ENCODE measurements around the gene GLIS1. TPM values are rescaled to one million over a fixed set of nuclear protein-coding genes. Genes with fewer than 3 reads are reported as not detected.

Gene GLIS1
- total RNA-seq, 1 donor from 2014 or later: 0.07 TPM

DNA sequence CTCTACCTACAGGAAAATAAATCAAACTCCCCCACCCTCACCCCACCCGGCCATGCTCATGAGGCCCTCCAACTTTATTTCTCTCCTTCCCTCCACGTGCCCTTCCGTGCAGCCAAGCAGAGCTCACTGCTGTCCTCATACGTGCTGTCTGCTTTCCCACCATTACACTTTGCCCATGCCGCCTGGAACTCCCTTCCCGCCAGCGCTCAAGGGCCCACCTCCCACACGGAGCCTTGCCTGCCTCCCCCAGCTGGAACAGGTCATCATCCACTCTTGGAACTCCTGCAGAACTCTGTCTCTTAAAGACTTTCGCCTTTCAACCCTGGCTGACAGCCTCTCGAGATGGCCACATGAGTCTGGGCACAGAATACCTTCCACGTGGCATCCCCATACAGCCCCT is 42.4 kb downstream of the GLIS1 start:
- peaks cover 2% of the 10 kb centered on the region for H3K9me3 ChIP-seq (ENCODE audit: insufficient read depth, low read depth, low read length)
- no peaks in the 10 kb centered on the region for H3K36me3 ChIP-seq (ENCODE audit: insufficient read depth, low read length)
- H4K20me1 ChIP-seq (ENCODE audit: insufficient read depth, low read length): peaks cover 97% of the 10 kb centered on the region
- peaks cover 11% of the 10 kb centered on the region for H3K4me1 ChIP-seq (ENCODE audit: insufficient read depth, low read length)
- H3K27ac ChIP-seq (ENCODE audit: low read depth, low read length): no peak overlapping the region
- H3K4me3 Mint-ChIP-seq (ENCODE audit: unreplicated experiment): no peak overlapping the region
- no peaks in the 10 kb centered on the region for H3K27me3 ChIP-seq (ENCODE audit: insufficient read depth, low read length)
- H3K79me2 ChIP-seq (ENCODE audit: insufficient read depth, low read length): peaks cover 97% of the 10 kb centered on the region
- H3K9me3 Mint-ChIP-seq (ENCODE audit: unreplicated experiment): peaks cover 4% of the 10 kb centered on the region
- H3K4me2 ChIP-seq (ENCODE audit: low read length): no peak overlapping the region
- no peak overlapping the region for H3K9ac ChIP-seq (ENCODE audit: low read length)
- DNase-seq (ENCODE audit: low read depth) (no peak), FAIRE-seq (no peak)
- peaks cover 56% of the 10 kb centered on the region for H3K27me3 Mint-ChIP-seq (ENCODE audit: low read depth, unreplicated experiment)
- no peaks in the 10 kb centered on the region for H3K36me3 Mint-ChIP-seq (ENCODE audit: low read depth, unreplicated experiment)
- no peak overlapping the region for H3K27ac Mint-ChIP-seq (ENCODE audit: unreplicated experiment)
- no peak overlapping the region for H2AFZ ChIP-seq (ENCODE audit: low read depth, low read length)
- no peaks in the 10 kb centered on the region for H3K4me1 Mint-ChIP-seq (ENCODE audit: low read depth, unreplicated experiment)
- H3K4me3 ChIP-seq (ENCODE audit: insufficient read depth, low read depth, low read length): no peak overlapping the region
- TF ChIP-seq, protein P1, sequence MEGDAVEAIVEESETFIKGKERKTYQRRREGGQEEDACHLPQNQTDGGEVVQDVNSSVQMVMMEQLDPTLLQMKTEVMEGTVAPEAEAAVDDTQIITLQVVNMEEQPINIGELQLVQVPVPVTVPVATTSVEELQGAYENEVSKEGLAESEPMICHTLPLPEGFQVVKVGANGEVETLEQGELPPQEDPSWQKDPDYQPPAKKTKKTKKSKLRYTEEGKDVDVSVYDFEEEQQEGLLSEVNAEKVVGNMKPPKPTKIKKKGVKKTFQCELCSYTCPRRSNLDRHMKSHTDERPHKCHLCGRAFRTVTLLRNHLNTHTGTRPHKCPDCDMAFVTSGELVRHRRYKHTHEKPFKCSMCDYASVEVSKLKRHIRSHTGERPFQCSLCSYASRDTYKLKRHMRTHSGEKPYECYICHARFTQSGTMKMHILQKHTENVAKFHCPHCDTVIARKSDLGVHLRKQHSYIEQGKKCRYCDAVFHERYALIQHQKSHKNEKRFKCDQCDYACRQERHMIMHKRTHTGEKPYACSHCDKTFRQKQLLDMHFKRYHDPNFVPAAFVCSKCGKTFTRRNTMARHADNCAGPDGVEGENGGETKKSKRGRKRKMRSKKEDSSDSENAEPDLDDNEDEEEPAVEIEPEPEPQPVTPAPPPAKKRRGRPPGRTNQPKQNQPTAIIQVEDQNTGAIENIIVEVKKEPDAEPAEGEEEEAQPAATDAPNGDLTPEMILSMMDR (IDR thresholded peaks at IDR 0.05; ENCODE audit: insufficient read depth, low read depth, low read length): no peak
- no peak for TF ChIP-seq EZH2 (IDR thresholded peaks at IDR 0.05; ENCODE audit: insufficient read depth, low read length)

DNA sequence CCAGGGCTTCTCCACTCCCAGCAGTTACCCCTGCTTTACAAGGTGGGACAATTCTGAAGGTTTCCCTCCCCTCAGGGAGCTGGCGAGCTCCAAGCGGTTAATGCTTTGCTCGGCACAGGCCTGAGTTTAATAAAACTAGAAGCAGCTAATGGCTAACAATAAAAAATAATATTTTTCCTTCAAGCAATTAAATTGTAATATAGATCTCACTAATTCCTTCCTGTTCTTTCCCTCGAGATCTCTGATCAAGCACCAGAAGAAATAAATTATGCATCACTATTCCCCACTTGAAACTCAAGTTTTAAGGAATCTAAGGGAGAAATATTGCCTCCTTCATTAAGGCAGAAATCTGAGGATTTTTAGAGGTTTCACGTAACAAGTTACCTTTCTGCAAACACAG is 42.9 kb downstream of the GLIS1 start:
- no peak for TF ChIP-seq EZH2 (IDR thresholded peaks at IDR 0.05; ENCODE audit: insufficient read depth, low read length)
- TF ChIP-seq, protein P1 (IDR thresholded peaks at IDR 0.05; ENCODE audit: insufficient read depth, low read depth, low read length): no peak
- FAIRE-seq (no peak), DNase-seq (ENCODE audit: low read depth) (no peak)
- Histone ChIP-seq H3K79me2 (ENCODE audit: insufficient read depth, low read length) (peaks cover 97% of the 10 kb centered on the region), H2AFZ (ENCODE audit: low read depth, low read length) (no peak overlapping the region), H3K4me3 (ENCODE audit: insufficient read depth, low read depth, low read length) (no peak overlapping the region), H3K4me2 (ENCODE audit: low read length) (no peak overlapping the region), H3K27ac (ENCODE audit: low read depth, low read length) (no peak overlapping the region), H3K36me3 (ENCODE audit: insufficient read depth, low read length) (no peaks in the 10 kb centered on the region), H3K9ac (ENCODE audit: low read length) (no peak overlapping the region), H3K9me3 (ENCODE audit: insufficient read depth, low read depth, low read length) (no peaks in the 10 kb centered on the region), H4K20me1 (ENCODE audit: insufficient read depth, low read length) (peaks cover 97% of the 10 kb centered on the region), H3K4me1 (ENCODE audit: insufficient read depth, low read length) (peaks cover 11% of the 10 kb centered on the region), H3K27me3 (ENCODE audit: insufficient read depth, low read length) (no peaks in the 10 kb centered on the region)
- Mint-ChIP-seq H3K27me3 (ENCODE audit: low read depth, unreplicated experiment) (peaks cover 59% of the 10 kb centered on the region), H3K27ac (ENCODE audit: unreplicated experiment) (no peak overlapping the region), H3K4me3 (ENCODE audit: unreplicated experiment) (no peak overlapping the region), H3K36me3 (ENCODE audit: low read depth, unreplicated experiment) (no peaks in the 10 kb centered on the region), H3K9me3 (ENCODE audit: unreplicated experiment) (peaks cover 6% of the 10 kb centered on the region), H3K4me1 (ENCODE audit: low read depth, unreplicated experiment) (no peaks in the 10 kb centered on the region)

DNA sequence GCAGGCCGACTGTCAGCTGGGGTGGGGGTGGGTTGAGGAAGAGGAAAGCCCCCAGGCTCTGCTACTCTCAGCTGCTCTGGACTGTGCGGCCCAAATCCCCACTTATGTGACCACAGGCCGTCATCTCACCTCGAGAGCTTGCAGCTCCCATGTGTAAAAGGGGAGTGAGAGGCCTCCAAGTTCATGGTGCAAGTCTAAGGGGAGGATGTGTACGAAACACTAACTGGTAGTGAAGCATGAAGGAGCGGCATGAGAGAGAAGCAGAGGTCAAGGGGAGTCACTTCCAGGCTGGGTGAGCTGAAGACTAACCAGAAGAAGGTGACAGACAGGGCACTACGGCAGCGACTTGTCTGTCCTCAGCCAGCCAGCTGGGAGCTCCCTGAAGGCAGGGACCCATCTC is 43.8 kb downstream of the GLIS1 start:
- Mint-ChIP-seq H3K36me3 (ENCODE audit: low read depth, unreplicated experiment) (no peaks in the 10 kb centered on the region), H3K4me1 (ENCODE audit: low read depth, unreplicated experiment) (no peaks in the 10 kb centered on the region)

More for the DNA sequence above, 43.8 kb downstream of the GLIS1 start:
- Histone ChIP-seq H3K79me2 (ENCODE audit: insufficient read depth, low read length) (peaks cover 97% of the 10 kb centered on the region), H4K20me1 (ENCODE audit: insufficient read depth, low read length) (peaks cover 97% of the 10 kb centered on the region), H3K36me3 (ENCODE audit: insufficient read depth, low read length) (no peaks in the 10 kb centered on the region), H3K27ac (ENCODE audit: low read depth, low read length) (no peak overlapping the region), H3K9me3 (ENCODE audit: insufficient read depth, low read depth, low read length) (no peaks in the 10 kb centered on the region), H3K27me3 (ENCODE audit: insufficient read depth, low read length) (no peaks in the 10 kb centered on the region), H3K9ac (ENCODE audit: low read length) (no peak overlapping the region), H3K4me2 (ENCODE audit: low read length) (no peak overlapping the region), H3K4me1 (ENCODE audit: insufficient read depth, low read length) (peaks cover 11% of the 10 kb centered on the region), H2AFZ (ENCODE audit: low read depth, low read length) (no peak overlapping the region), H3K4me3 (ENCODE audit: insufficient read depth, low read depth, low read length) (no peak overlapping the region)
- H3K9me3 Mint-ChIP-seq (ENCODE audit: unreplicated experiment): peaks cover 6% of the 10 kb centered on the region
- H3K4me3 Mint-ChIP-seq (ENCODE audit: unreplicated experiment): no peak overlapping the region
- peaks cover 62% of the 10 kb centered on the region for H3K27me3 Mint-ChIP-seq (ENCODE audit: low read depth, unreplicated experiment)
- FAIRE-seq (no peak), DNase-seq (ENCODE audit: low read depth) (no peak)
- TF ChIP-seq, protein P1 (IDR thresholded peaks at IDR 0.05; ENCODE audit: insufficient read depth, low read depth, low read length): no peak
- no peak for TF ChIP-seq EZH2 (IDR thresholded peaks at IDR 0.05; ENCODE audit: insufficient read depth, low read length)
- H3K27ac Mint-ChIP-seq (ENCODE audit: unreplicated experiment): no peak overlapping the region
